Activated CD8-positive, alpha-beta memory T cell treated with anti-CD3 and anti-CD28 coated beads, Interleukin-2, amount 50 U/mL, for 48 hours (primary cell): ENCODE results near the gene RAB10.
"Not testable (repeated sequence)": the region's sequence is repeated elsewhere in the genome, so short reads cannot be mapped to it uniquely, and the experiment has no call there.

Experiments
- DNase-seq: peaks from one replicate; pipeline ENCODE4 v3.0.0-alpha.2; 2020

Gene RAB10

DNA sequence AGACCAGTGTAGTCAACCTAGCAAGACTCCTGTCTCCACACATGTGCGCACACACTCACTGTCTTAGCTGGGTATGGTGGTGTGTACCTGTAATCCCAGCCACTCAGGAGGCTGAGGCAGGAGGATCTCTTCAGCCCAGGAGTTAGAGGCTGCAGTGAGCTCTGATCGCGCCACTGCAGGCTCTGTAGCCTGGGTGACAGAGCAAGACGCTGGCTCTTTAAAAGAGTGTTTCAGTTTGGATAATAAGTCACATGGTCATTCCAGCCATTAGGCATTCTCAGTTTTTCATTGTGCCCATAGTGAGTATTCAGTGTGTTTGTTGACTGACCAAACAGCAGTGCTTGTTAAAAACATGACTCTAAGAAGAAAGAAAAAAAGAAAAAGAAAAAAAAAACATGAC is 31.0 kb downstream of the RAB10 start:
- DNase-seq, result no peak

DNA sequence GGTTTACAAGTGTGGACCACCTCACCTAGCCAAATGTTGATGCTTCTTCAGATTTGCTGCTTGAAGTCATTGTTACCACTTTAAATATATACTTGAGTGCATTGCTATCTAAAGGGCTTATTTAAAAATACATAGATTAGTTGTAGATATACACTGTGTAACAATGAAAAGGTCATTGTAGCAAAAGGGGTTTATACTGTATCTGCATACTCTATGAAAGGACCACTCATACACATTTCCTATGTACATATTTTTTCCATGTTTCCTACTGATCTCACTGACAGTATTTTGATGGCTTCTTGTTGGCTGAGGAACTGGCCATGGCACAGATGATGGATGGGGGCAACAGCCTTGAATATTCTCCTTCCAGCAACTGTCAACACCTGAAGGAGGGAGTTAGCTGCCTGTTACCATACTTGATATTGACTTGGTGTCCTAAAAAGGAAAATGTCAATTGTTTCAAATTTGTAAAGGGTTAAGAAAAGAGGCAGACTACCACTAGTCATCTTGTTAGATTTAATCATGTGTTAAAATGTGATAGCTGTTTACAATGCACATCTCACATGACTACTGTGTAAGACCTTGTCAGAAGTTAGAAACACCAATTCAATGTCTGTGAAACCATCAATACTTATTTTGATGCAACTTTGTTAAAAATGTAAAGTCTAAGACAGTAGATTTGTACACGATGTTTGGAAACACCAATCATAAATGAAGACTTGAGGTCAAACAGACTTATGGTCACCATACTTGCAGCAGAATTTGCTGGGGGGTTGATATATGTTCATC is 33.5 kb downstream of the RAB10 start:
- DNase-seq, result no peak

DNA sequence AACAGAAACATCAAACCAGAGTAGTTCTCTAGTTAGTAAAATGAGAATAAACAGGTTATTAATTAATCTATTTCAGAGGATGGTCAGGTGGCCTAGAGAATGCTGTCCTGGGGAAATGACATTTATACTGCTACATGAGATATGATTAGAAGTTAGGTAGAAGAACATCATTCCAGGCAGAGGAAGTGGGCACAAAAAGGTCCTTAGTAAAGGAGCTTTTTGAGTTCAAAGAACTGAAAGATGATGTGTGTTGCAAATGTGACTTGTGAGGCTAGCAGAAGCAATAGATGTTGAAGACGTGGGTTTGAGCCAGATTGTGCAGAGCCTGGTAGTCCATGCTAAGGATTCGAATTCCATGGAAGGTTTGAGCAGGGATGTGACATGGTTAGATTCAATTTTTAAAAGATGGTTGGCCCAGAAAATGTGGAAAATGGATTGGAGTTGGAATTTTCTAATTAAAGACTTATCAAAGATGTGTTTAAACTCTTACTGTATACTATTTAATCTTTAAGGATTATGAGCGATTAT is 34.2 kb downstream of the RAB10 start:
- DNase-seq, result no peak

DNA sequence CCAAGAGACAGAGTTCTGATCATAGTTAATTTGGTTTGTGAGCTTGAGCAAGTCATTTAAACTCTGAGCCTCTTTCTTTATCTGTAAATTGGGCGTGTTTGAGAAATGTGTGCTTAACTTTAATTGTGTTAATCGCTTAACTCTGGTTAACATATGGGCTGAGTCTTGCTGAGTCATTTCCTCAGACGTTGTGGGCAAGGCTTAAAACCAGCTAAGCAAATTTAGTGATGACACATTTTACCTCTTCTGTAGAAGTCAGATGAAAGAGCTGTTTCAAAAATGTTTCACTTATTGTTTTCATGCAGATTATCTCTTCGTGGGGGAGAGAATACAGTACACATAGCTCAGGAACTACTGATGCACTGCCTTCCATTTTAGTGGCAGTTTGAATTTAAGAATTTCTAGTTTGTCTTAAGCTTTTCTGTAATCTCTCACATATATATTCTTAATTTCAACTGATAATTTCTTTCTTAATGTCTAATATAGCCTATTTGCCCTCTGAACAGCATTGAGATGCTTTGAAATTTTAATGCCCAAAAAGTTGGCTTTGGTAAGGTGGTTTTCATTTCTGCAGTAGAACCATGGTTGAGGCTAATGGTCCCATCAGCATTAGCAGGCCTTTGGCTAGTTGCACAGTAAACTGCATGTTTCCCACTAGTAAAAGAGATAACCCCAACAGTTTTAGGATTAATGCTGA is 34.9 kb downstream of the RAB10 start:
- no peak for DNase-seq

DNA sequence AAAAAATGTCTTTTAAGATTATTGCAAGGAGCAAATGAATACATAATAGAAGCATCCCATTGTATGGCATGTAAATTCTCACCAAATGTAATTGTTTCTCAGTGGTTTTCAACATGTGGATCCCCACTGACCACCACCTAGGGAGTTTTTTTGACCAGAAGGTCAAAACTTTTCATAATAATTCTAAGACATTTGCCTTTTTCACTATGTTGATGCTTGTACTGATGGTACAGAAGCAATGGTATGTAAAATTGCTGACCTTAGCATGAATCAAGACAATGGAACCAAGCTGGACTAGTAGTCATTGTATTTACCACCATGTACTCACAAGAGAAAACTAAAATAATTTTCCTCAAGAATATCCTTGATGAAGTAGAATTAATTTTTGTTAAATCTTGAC is 36.8 kb downstream of the RAB10 start:
- DNase-seq, result no peak

DNA sequence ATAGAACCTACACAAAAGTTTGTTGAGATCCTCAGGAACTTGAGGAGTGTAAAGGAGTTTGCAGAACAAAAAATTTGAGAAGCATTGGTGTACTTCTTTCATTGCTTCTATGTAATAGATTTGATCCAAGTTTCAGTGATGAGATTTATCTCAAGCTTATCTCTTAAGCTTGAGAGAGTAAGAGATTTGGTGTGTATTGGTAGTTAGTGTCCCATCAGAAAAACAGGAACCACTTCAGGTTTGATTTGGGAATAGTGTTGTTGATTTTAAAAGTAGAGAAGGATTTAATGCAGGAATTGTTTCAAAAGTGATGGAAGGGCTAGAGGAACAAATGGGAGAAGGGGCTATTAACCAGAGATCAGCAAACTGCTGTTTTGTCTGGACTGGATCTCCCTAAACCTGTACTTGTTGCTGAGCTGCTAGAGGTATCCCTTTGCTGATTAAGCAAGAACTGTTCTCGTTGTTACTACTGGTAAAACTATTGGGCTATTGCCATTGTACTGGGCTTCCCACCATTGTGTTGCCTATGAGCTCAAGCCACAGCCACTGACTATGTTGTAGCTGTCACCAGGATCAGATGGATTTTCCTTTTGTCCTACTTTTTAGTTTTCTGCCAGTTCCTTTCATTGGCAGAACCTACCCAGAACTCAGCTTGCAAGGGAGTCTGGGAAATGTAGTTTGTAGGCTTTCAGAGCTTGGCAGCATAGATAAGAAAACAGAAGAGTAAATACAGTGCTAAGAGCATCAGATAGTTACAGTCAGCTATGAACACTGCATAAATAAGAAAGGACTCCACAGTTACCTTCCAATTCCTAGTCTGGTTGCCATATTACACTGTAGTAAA is 39.3 kb downstream of the RAB10 start:
- no peak for DNase-seq

DNA sequence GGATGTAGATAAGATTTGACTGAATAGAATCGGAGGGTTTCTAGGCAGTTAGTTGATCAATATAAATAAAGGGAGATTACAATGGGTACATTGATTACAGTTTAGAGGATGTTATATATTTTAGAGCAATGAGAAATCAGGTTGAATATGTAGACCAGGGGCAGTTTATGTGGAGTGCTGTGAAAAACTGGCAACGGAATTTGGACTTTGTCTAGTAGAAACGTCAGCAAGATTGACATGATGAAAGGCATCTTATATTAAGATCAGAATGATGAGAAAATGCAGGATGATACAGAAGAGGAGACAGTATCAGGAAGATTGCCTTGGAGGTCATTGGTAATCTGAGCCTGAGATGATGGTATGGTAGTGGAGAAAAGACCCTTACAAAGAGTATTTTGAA is 39.9 kb downstream of the RAB10 start:
- no peak for DNase-seq

DNA sequence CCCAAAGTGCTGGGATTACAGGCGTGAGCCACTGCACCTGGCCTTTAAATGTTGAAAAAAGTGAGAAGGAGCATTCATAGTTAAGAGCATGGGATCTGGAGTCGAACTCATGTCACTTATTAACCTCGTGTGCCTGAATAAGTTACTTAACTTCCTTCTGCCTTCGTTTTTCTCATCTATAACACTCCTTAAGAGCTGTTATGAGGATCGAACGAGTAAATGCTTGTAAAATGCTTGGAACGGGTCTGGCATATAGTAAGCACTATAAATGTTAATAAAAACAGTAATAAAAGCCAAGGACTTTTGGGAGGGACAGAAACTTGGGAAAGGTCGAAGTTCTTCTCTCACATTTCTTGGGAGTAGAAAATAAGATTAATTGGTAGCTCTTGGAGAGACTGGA is 40.8 kb downstream of the RAB10 start:
- no peak for DNase-seq

DNA sequence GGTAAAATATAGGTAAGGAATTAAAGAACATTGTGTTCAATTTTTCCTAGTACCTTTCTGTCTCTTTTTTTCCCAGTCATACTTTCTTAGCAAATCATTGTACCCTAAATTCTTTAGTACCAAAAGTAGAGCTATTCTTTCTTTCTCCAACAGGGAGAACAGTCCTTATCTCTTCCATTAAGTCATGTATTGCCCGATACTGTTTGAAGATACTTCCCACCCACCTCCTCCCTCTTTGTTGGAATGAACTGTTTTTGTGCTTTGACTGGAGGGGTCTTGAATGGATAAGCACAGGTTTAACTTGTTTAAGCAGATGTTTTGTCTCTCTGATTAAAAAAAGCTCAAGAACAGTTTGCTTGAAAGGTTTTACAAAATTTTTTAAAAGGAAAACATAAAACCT is 41.3 kb downstream of the RAB10 start:
- no peak for DNase-seq

DNA sequence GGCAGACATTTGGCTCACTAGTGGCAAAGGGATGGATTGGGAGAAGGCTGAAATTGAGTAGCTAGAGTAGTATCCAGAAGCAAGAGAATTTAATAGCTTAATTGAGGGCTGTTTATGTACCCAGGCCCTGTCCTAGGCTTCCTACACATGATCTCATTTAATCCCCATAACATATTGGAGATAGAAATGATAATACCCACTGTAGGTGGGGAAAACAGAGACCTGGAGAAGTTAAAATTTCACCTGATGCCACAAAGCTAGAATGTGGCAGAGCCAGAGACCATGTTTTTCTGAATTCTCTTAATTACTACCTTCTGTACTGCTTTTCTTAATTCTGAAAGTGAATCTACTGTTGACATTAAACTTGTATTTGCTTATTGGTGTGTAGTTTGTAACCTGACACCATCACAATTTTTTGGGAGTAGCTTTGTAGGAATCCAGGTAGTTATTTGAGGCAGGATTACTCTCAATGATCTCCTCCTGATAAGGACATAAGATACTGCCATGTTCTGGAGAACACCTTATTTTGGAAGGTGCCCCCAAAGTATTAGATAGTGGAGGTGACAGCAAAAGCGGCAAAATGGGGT is 42.2 kb downstream of the RAB10 start:
- no peak for DNase-seq

DNA sequence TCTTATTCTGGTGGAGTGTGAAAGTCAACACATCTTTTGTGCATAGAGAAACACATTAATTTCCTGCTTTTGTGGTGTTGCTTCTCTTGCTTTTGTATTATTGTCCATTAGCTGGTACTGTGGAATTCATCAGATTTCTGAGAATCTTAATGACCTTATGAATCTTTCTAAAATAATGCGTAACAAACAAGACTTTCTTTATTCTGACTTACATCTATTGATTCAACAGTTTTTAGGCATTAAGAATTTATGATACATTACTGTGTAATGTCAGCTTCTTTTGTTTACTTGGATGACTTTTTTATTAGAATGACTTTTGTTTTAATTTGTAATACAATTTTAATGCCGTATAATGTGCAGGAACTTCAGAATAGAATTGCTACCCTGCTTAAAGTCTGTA is 43.4 kb downstream of the RAB10 start:
- DNase-seq, result no peak

DNA sequence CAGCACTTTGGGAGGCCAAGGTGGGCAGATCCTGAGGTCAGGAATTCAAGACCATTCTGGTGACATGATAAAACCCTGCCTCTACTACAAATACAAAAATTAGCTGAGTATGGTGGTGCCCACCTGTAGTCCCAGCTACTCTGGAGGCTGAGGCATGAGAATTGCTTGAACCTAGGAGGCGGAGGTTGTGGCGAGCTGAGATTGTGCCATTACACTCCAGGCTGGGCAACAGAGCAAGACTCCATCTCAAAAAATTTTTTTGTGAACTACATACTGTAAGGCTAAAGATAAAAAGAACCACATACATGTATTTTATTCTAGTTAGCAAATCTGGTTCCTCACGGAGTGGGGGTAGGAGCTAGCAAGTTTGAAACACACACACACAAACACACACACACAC is 45.1 kb downstream of the RAB10 start:
- no peak for DNase-seq

DNA sequence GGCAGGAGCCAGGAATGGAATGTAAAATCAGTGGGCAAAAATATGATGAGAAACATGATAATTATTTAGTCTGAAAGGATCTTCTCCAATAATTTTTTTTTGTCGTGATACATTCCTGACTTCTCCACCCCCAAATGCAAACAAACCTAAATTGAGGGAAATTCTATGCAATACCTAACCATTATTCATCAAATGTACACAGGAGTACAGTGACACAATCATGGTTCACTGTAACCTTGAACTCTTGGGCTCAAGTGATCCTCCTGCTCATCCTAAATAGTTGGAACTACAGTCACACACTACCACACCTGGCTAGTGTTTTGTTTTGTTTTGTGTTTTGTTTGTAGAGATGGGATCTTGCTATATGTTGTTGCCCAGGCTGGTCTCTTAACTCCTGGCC is 46.5 kb downstream of the RAB10 start:
- DNase-seq, result no peak

DNA sequence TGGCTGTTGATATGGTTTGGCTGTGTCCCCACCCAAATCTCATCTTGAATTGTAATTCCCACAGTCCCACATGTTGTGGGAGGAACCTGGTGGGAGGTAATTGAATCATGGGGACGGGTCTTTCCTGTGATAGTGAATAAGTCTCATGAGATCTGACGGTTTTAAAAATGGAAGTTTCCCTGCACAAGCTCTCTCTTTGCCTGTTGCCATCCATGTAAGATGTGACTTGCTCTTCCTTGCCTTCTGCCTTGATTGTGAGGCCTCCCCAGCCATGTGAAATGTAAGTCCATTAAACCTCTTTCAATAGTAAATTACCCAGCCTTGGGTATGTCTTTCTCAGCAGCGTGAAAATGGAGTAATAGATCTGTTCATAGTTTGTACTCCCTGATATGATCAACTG is 47.0 kb downstream of the RAB10 start:
- not testable (repeated sequence) for DNase-seq

DNA sequence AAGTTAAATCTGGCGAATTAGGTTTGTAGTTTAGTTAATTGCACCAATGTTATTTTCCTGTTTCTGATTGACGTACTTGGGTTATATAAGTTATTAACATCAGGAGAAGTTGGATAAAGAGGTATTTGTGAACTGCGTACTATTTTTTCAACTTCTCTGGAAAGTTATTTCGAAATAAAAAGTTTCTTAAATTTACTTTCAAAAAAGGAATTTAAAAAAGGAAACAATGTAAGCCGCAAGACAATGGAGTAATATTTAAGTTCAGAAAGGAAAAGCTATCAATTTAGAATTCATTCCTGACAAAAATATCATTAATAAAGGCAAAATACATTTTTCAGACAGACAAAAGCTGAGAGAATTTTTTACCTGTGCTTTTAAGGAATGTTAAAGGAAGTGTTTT is 47.7 kb downstream of the RAB10 start:
- DNase-seq, result no peak

DNA sequence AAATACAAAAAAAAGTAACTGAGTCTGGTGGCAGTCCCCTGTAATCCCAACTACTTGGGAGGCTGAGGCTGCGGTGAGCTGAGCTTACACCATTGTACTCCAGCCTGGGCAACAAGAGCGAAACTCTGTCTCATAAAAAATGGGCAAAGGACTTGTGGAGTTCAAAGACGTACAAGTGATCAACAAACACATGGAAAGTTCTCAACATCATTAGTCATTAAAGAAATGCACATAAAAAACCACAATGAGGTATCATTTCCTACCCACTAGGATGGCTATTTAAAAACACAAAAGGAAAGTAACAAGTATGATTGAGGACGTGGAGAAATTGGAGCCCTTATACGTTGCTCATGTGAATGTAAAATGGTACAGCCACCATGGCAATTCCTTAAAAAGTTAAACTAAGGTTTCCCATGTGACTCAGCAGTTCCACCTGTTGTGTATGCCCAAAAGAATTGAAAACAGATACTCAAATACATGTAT is 52.3 kb downstream of the RAB10 start:
- DNase-seq, result no peak

DNA sequence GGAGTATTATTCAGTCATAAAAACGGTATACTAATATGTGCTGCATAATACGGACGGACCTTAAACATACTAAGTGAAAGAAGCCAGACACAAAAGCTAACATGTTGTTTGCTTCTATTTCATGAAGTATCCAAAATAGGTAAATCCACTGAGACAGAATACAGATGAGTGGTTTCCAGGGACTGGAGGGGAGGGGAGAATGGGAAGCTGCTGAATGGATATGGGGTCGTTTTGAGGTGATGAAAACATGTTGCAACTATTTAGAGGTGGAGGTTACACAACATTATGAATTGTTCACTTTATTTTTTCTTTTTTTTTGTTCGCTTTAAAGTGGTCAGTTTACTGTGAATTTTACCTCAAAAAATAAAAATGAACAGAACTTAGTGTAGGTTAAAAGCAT is 52.9 kb downstream of the RAB10 start:
- DNase-seq, result no peak

DNA sequence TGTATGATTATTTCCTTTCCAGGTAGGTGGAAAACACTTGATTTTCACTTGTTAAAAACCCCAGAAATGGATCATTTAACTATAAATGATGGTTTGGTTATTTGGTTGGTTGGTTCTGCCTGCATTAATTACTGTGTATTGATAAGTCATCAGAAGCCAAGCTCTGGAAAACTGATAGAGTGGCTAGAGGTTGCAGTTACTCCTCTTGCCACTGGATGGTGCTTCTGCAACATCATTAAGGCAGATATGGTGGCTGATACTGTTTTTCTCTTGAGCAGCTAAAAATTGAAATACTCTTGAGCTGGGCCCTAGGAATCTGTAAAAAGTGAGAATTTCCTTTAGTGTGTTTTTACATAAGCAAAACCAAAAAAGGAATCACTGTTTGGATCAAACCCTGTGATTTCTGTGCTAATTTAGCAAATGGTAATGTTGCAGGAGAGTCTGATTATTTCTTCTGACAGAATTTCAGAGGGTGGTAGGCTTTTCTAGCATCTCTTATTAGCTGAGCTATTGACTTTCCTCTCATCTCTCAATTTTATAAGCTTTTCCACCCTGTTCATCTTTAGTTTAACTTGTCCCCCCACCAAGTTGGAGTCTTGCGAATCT is 54.3 kb downstream of the RAB10 start:
- DNase-seq, result no peak

DNA sequence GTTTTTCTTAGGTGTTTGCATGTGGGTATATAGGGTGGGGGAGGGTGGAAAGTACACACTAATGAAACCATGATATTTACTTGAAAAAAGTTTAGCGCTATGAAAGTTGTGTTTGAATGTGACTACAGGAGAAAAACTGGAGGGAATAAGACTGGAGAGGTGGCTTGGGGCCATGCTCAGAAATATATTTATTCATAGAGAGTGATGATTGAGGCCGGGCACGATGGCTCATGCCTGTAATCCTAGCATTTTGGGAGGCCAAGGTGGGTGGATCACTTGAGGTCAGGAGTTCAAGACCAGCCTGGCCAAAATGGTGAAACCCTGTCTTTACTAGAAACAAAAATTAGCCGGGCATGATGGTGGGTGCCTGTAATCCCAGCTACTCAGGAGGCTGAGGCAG is 55.0 kb downstream of the RAB10 start:
- not testable (repeated sequence) for DNase-seq

DNA sequence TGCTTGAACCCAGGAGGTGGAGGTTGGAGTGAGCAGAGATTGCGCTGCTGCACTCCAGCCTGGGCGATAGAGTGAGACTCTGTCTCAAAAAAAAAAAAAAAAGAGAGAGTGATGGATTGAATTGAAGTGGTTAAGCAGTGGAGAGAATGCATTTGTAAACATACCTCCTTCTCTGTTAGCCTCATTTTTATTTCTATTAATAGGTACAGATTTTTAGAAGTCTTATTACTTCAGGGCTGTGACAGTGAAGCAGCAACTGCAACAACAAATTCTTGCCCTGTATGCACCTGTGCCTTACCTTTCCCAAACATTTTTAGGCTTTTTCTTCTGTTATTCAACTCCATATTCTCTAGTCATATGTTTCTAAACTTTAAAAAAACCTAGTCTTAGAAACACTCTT is 55.5 kb downstream of the RAB10 start:
- no peak for DNase-seq

DNA sequence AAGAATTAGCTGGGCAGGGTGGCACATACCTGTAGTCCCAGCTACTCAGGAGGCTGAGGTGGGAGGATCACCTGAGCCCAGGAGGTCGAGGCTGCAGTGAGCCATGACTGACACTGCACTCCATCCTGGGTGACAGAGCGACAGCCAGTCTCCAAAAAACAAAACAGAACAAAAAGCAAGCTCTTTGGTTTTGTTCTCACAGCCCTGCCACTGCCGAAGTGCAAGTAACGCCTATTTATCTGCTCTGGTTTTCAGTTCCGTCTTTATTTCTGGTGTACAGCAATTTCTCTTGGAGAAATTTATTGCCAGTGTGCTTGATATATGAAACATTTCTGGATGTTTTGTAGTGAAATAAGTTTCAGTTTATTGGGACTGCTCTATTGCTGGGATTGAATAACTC is 61.9 kb downstream of the RAB10 start:
- DNase-seq, result no peak

DNA sequence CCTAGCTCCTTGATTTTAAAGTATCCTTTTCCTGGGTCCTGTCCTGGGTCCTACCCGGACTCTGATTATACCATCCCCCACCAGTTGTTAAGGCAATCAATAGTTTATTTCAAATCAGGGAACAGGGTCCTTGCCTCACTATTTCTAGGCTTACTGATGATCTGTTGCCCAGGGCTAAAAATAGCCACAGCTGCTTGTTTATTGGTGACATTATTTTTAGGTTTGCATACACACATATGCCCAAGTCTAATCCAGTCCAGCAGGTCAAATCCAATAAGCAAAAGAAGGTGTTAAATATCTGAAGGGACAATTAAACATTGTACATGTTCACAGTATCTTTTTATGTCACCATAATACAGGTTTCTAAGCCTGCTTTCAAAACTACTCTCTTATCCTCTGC is 66.0 kb downstream of the RAB10 start:
- DNase-seq, result no peak

DNA sequence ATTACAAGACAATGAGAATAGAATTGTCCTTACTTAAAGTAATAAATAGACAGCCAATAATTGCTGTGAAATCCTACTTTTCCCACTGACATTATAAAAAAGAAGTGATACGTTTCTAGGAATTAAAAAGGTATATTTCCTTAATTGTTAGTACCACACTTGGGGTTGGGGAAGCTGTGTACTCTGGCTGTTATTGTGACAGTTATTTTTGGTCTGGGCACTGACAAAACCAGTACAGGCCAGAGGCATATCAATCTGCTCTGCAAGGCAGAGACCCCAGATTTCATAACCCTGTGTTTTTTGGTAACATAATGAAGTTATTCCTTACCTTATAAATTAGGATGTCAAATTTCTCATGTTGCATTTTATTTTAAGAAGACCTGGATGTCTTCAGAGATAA is 66.5 kb downstream of the RAB10 start:
- no peak for DNase-seq
